HEK293 (cell line): ENCODE measurements around the gene OR10H5.

Experiments
- CTCF ChIA-PET: fragments of 350-600 bp; formaldehyde crosslinking; extraction: SDS; loops from one replicate; lab custom pipeline; 2021; ENCODE audit warnings: antibody characterized with exemption; lab: Yijun Ruan, JAX
- POLR2A ChIA-PET: fragments of 300-600 bp; formaldehyde crosslinking; extraction: SDS; loops from one replicate; lab custom pipeline; 2020; ENCODE audit warnings: antibody characterized with exemption, inconsistent platforms; lab: Yijun Ruan, JAX
- H3K27ac ChIP-seq: fragments of 200-500 bp; sonication (Bioruptor generic); 2 replicates; pipeline ENCODE4 v1.5.1; 2014; ENCODE audit warnings: low read depth, low read length, control low read depth, inconsistent platforms; ENCODE audit errors: extremely low read depth
- H3K36me3 ChIP-seq, 2 experiments: fragments of 200-500 bp in 1 of 2; sonication (Bioruptor generic) in 1 of 2; 1 replicate in 1 of 2; 2 replicates in 1 of 2; pipeline ENCODE4 v1.5.1; 2014 to 2017; ENCODE audit warnings: inconsistent platforms in 2 of 2, low read length in 2 of 2; ENCODE audit not compliant: control insufficient read depth in 2 of 2, insufficient read depth in 1 of 2
- H3K4me1 ChIP-seq: fragments of 200-500 bp; sonication (Bioruptor generic); 2 replicates; pipeline ENCODE4 v1.5.1; 2014; ENCODE audit warnings: mild to moderate bottlenecking, low read length, inconsistent platforms; ENCODE audit not compliant: control insufficient read depth, insufficient read depth
- H3K4me3 ChIP-seq: 2 replicates; pipeline ENCODE4 v1.5.1; 2011; ENCODE audit warnings: low read depth, mild to moderate bottlenecking, control low read depth, low read length, moderate library complexity
- H3K9me3 ChIP-seq: fragments of 200-500 bp; sonication (Bioruptor generic); 2 replicates; pipeline ENCODE4 v1.5.1; 2014; ENCODE audit warnings: low read depth, low read length, inconsistent platforms; ENCODE audit not compliant: control insufficient read depth, insufficient read depth
- PRDM2 ChIP-seq: fragments of 450-650 bp; formaldehyde crosslinking; IDR thresholded peaks from 2 replicates; pipeline ENCODE4 v1.5.1; 2016; ENCODE audit warnings: missing biosample characterization, missing genetic modification characterization, borderline replicate concordance
- ZFP41 ChIP-seq: fragments of 450-650 bp; formaldehyde crosslinking; IDR thresholded peaks from 2 replicates; pipeline ENCODE4 v1.5.1; 2016; ENCODE audit warnings: missing biosample characterization, missing genetic modification characterization, borderline replicate concordance
- ZNF202 ChIP-seq: fragments of 450-650 bp; formaldehyde crosslinking; IDR thresholded peaks from 2 replicates; pipeline ENCODE4 v1.5.1; 2016; ENCODE audit warnings: missing biosample characterization, missing genetic modification characterization, borderline replicate concordance
- ZNF280D ChIP-seq: fragments of 450-650 bp; formaldehyde crosslinking; IDR thresholded peaks from 2 replicates; pipeline ENCODE4 v1.5.1; 2016; ENCODE audit warnings: missing biosample characterization, missing genetic modification characterization
- ZNF366 ChIP-seq: fragments of 450-650 bp; formaldehyde crosslinking; conservative IDR thresholded peaks from 2 replicates; pipeline ENCODE4 v1.5.1; 2016; ENCODE audit warnings: missing biosample characterization, missing genetic modification characterization
- ZNF514 ChIP-seq: fragments of 450-650 bp; formaldehyde crosslinking; IDR thresholded peaks from 2 replicates; pipeline ENCODE4 v1.5.1; 2016; ENCODE audit warnings: missing biosample characterization, missing genetic modification characterization
- ZNF626 ChIP-seq: fragments of 450-650 bp; sonication (Bioruptor Pico); formaldehyde crosslinking; IDR thresholded peaks from 2 replicates; pipeline ENCODE4 v1.5.1; 2018; ENCODE audit warnings: missing biosample characterization, missing genetic modification characterization, inconsistent platforms
- ZNF785 ChIP-seq: fragments of 450-650 bp; formaldehyde crosslinking; IDR thresholded peaks from 2 replicates; pipeline ENCODE4 v1.5.1; 2016; ENCODE audit warnings: missing biosample characterization, missing genetic modification characterization
- TF ChIP-seq, protein P1 (sequence below): fragments of 450-650 bp; formaldehyde crosslinking; IDR thresholded peaks from 2 replicates; pipeline ENCODE4 v1.5.1; 2017; ENCODE audit warnings: missing biosample characterization, missing genetic modification characterization
- TF ChIP-seq, protein P2 (sequence below): fragments of 450-650 bp; formaldehyde crosslinking; IDR thresholded peaks from 2 replicates; pipeline ENCODE4 v1.5.1; 2016; ENCODE audit warnings: missing biosample characterization, missing genetic modification characterization
- TF ChIP-seq, protein P3 (sequence below): sonication (generic); formaldehyde crosslinking; IDR thresholded peaks from 2 replicates; pipeline ENCODE4 v1.8.1; 2022; ENCODE audit warnings: mild to moderate bottlenecking, moderate library complexity, missing genetic modification reagents

Gene OR10H5

GRCh38 chr19:15811476-15811875 lies 24.0 kb downstream of the OR10H5 start (continued):
- TF ChIP-seq PRDM2 (tag by site-specific recombination) (no peak), ZNF280D (tag by site-specific recombination) (no peak), ZNF785 (tag by site-specific recombination) (no peak)
- TF ChIP-seq, protein P1, sequence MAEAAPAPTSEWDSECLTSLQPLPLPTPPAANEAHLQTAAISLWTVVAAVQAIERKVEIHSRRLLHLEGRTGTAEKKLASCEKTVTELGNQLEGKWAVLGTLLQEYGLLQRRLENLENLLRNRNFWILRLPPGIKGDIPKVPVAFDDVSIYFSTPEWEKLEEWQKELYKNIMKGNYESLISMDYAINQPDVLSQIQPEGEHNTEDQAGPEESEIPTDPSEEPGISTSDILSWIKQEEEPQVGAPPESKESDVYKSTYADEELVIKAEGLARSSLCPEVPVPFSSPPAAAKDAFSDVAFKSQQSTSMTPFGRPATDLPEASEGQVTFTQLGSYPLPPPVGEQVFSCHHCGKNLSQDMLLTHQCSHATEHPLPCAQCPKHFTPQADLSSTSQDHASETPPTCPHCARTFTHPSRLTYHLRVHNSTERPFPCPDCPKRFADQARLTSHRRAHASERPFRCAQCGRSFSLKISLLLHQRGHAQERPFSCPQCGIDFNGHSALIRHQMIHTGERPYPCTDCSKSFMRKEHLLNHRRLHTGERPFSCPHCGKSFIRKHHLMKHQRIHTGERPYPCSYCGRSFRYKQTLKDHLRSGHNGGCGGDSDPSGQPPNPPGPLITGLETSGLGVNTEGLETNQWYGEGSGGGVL (tag by site-specific recombination), result no peak

- Histone ChIP-seq H3K4me1 (no peaks in the 10 kb centered on the region), H3K4me3 (no peak overlapping the region), H3K36me3 (no peaks in the 10 kb centered on the region), H3K9me3 (no peaks in the 10 kb centered on the region), H3K27ac (no peak overlapping the region)
- CTCF ChIA-PET, result no interaction called here
- POLR2A ChIA-PET, result interaction anchor here (0.7 kb wide), 1 partner anchor 223 kb away, joined by 3 read pairs; no protein-coding TSS in a partner anchor
- peak; percentile 75 for TF ChIP-seq ZNF366 (tag by site-specific recombination)
- TF ChIP-seq, protein P2, sequence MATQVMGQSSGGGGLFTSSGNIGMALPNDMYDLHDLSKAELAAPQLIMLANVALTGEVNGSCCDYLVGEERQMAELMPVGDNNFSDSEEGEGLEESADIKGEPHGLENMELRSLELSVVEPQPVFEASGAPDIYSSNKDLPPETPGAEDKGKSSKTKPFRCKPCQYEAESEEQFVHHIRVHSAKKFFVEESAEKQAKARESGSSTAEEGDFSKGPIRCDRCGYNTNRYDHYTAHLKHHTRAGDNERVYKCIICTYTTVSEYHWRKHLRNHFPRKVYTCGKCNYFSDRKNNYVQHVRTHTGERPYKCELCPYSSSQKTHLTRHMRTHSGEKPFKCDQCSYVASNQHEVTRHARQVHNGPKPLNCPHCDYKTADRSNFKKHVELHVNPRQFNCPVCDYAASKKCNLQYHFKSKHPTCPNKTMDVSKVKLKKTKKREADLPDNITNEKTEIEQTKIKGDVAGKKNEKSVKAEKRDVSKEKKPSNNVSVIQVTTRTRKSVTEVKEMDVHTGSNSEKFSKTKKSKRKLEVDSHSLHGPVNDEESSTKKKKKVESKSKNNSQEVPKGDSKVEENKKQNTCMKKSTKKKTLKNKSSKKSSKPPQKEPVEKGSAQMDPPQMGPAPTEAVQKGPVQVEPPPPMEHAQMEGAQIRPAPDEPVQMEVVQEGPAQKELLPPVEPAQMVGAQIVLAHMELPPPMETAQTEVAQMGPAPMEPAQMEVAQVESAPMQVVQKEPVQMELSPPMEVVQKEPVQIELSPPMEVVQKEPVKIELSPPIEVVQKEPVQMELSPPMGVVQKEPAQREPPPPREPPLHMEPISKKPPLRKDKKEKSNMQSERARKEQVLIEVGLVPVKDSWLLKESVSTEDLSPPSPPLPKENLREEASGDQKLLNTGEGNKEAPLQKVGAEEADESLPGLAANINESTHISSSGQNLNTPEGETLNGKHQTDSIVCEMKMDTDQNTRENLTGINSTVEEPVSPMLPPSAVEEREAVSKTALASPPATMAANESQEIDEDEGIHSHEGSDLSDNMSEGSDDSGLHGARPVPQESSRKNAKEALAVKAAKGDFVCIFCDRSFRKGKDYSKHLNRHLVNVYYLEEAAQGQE (tag by site-specific recombination), result no peak
- TF ChIP-seq ZFP41 (tag by site-specific recombination), result no peak
- no peak for TF ChIP-seq ZNF514
- TF ChIP-seq, protein P3, sequence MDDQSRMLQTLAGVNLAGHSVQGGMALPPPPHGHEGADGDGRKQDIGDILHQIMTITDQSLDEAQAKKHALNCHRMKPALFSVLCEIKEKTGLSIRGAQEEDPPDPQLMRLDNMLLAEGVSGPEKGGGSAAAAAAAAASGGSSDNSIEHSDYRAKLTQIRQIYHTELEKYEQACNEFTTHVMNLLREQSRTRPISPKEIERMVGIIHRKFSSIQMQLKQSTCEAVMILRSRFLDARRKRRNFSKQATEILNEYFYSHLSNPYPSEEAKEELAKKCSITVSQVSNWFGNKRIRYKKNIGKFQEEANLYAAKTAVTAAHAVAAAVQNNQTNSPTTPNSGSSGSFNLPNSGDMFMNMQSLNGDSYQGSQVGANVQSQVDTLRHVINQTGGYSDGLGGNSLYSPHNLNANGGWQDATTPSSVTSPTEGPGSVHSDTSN, result no peak
- TF ChIP-seq ZNF626 (tag by site-specific recombination), result no peak
- TF ChIP-seq ZNF202 (tag by site-specific recombination), result no peak
Measured at GRCh38 chr19:15812060-15812722, 24.7 kb downstream of the OR10H5 start.
